HG02588 (cell line): ENCODE data around the gene MOGAT2.
"Not testable (repeated sequence)": the region's sequence is repeated elsewhere in the genome, so short reads cannot be mapped to it uniquely, and the experiment has no call there.

Source experiments
- ATAC-seq: cut with Tn5 transposase; IDR thresholded peaks from one replicate; pipeline ENCODE4 v1.9.1; 2021; ENCODE audit warnings: mild to moderate bottlenecking, moderate library complexity; ENCODE audit not compliant: unreplicated experiment

MOGAT2 gene

GRCh38 chr11:75748729-75749273, 31.2 kb downstream of the MOGAT2 start:
- not testable (repeated sequence) for ATAC-seq

GRCh38 chr11:75754933-75755332, 37.3 kb downstream of the MOGAT2 start:
- not testable (repeated sequence) for ATAC-seq

- ATAC-seq, result no peak
Measured at GRCh38 chr11:75757651-75758050, 40.0 kb downstream of the MOGAT2 start.

GRCh38 chr11:75759832-75760231, 42.2 kb downstream of the MOGAT2 start:
- no peak for ATAC-seq

- ATAC-seq, result no peak
Measured at GRCh38 chr11:75760243-75760642, 42.6 kb downstream of the MOGAT2 start.

GRCh38 chr11:75760710-75761493, 43.3 kb downstream of the MOGAT2 start:
- ATAC-seq, result no peak

GRCh38 chr11:75762158-75762557, 44.5 kb downstream of the MOGAT2 start:
- ATAC-seq, result no peak

GRCh38 chr11:75762885-75763284, 45.2 kb downstream of the MOGAT2 start:
- no peak for ATAC-seq

- ATAC-seq, result no peak
Measured at GRCh38 chr11:75763846-75764245, 46.2 kb downstream of the MOGAT2 start.

- ATAC-seq, result no peak
Measured at GRCh38 chr11:75765116-75765515, 47.5 kb downstream of the MOGAT2 start.

- no peak for ATAC-seq
Measured at GRCh38 chr11:75766443-75767227, 49.0 kb downstream of the MOGAT2 start.

GRCh38 chr11:75767228-75767572, 49.6 kb downstream of the MOGAT2 start:
- ATAC-seq, result no peak

- no peak for ATAC-seq
Measured at GRCh38 chr11:75767793-75768111, 50.1 kb downstream of the MOGAT2 start.

- ATAC-seq, result peak; percentile 62
Measured at GRCh38 chr11:75768112-75768908, 50.7 kb downstream of the MOGAT2 start, which contains the start of gene DGAT2. Gene DGAT2 (plus strand): TSS chr11:75768778. CDS start chr11:75768992, 214 bp downstream.

GRCh38 chr11:75768909-75769771, 51.5 kb downstream of the MOGAT2 start:
- no peak for ATAC-seq

- no peak for ATAC-seq
Measured at GRCh38 chr11:75770102-75770501, 52.5 kb downstream of the MOGAT2 start.

GRCh38 chr11:75771646-75772410, 54.2 kb downstream of the MOGAT2 start:
- no peak for ATAC-seq

- ATAC-seq, result peak; percentile 83
Measured at GRCh38 chr11:75773595-75774353, 56.1 kb downstream of the MOGAT2 start.

GRCh38 chr11:75775056-75775455, 57.4 kb downstream of the MOGAT2 start:
- no peak for ATAC-seq
